ENCODE measurements around the gene SLC35F3. TPM values are rescaled to one million over a fixed set of nuclear protein-coding genes. Genes with fewer than 3 reads are reported as not detected.

The SLC35F3 gene
- polyA plus RNA-seq, 1 experiment: 0.06 TPM

DNA sequence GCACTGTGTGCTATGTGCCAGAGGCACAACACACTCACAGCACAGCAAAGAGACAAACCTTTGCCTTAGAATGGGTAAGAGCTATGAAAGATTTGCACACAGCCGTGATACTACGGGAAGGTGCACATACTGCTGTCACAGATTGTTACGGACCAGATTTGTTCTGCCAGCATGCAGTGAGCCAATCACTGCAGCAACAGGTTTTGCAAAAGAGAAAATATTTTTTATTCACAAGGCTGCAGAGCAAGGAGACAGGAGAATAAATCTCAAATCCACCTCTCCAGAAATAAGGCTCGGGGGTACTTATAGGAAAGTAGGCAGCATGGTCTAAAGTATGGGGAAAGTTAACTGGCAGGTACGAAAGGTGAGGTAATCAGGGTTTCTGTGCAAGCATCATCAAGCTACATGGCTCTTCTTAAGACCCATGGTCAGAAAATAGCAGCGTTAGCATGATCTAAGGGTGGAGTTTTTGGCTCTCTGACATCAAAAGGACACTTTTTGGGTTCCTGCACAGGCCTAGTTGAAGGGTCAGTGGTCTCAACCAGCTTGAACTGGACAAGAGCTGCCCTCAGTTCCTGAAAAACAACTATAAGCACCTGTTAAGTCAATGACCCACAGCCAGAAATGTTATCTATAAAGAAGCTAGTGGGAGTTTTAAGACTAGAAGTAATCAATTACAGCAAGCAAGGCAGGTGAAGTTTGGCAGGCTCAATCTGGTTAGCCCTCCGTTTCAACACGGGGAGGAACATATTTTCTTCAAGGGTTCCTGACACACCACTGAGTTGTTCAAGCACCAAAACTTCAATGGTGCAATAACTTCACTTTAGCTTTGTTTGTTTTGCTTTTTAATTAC is 186.0 kb downstream of the SLC35F3 start:
- no peak for TF ChIP-seq CTCF (IDR thresholded peaks at IDR 0.05; ENCODE audit: insufficient read depth, low read depth, low read length)
- ChIA-PET POLR2A (no interaction called here), CTCF (no interaction called here)
- no peaks in the 10 kb centered on the region for H3K27me3 ChIP-seq (ENCODE audit: control insufficient read depth, insufficient read depth, low read length)
- H3K36me3 ChIP-seq (ENCODE audit: control insufficient read depth, insufficient read depth, low read length): no peaks in the 10 kb centered on the region
- DNase-seq (ENCODE audit: low read depth): no peak
- no peak overlapping the region for H3K4me3 ChIP-seq (ENCODE audit: low read depth, low read length)

- no peak overlapping the region for H3K4me3 ChIP-seq (ENCODE audit: low read depth, low read length)
- ChIA-PET CTCF (no interaction called here), POLR2A (no interaction called here)
- no peaks in the 10 kb centered on the region for H3K27me3 ChIP-seq (ENCODE audit: control insufficient read depth, insufficient read depth, low read length)
- no peaks in the 10 kb centered on the region for H3K36me3 ChIP-seq (ENCODE audit: control insufficient read depth, insufficient read depth, low read length)
- TF ChIP-seq CTCF (IDR thresholded peaks at IDR 0.05; ENCODE audit: insufficient read depth, low read depth, low read length): no peak
- no peak for DNase-seq (ENCODE audit: low read depth)
Measured at GRCh38 chr1:234091065-234091401, 186.6 kb downstream of the SLC35F3 start.

GRCh38 chr1:234091876-234092275 is 187.4 kb downstream of the SLC35F3 start:
- ChIA-PET POLR2A (no interaction called here), CTCF (interaction anchor here (1.8 kb wide), 1 partner anchor 19 kb away, joined by 4 read pairs; no protein-coding TSS in a partner anchor)
- no peak for TF ChIP-seq CTCF (IDR thresholded peaks at IDR 0.05; ENCODE audit: insufficient read depth, low read depth, low read length)
- Histone ChIP-seq H3K27me3 (ENCODE audit: control insufficient read depth, insufficient read depth, low read length) (no peaks in the 10 kb centered on the region), H3K36me3 (ENCODE audit: control insufficient read depth, insufficient read depth, low read length) (no peaks in the 10 kb centered on the region), H3K4me3 (ENCODE audit: low read depth, low read length) (no peak overlapping the region)
- DNase-seq (ENCODE audit: low read depth): no peak

DNA sequence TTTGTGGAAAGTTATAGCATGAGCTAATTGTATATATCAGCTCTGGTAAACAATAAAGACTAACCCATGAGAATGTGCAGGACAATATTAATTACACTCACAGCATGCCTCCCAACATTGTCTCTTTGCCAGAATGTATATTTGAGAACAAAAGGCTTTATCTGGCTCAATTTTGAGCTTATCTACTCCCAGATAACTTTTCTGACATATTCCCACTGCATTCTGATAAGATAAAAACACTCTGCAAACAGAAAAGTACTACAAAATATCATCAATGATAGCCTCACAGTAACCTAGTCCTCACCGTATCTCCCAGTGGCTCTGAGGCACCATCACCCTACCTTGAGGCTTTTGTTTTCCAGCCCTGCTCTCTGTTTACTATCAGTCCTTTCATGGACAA is 188.6 kb downstream of the SLC35F3 start:
- TF ChIP-seq CTCF (IDR thresholded peaks at IDR 0.05; ENCODE audit: insufficient read depth, low read depth, low read length): no peak
- CTCF ChIA-PET: interaction anchor here (1.8 kb wide), 1 partner anchor 18 kb away, joined by 4 read pairs; no protein-coding TSS in a partner anchor
- DNase-seq (ENCODE audit: low read depth): no peak

DNA sequence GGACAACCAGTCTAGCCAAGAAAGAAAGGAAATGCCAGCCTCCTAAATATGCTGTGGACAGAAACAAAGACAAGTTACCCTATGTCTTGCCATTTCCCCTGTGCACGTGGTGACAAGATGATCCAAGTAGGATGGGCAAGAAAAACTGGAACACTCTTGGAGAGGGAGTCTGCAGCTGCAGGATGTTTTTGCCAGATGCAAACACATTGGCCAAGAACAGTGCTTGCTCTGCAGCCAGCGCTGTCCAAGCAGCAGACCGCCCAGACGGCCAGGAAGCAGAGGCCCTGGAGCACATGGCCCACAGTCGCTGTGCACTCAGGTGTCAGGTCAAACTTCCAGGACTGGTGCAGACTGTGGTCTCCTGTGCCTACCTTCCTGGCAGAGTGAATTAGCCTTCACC is 189.3 kb downstream of the SLC35F3 start:
- Histone ChIP-seq H3K27me3 (ENCODE audit: control insufficient read depth, insufficient read depth, low read length) (no peaks in the 10 kb centered on the region), H3K4me3 (ENCODE audit: low read depth, low read length) (no peak overlapping the region), H3K36me3 (ENCODE audit: control insufficient read depth, insufficient read depth, low read length) (no peaks in the 10 kb centered on the region)
- POLR2A ChIA-PET: no interaction called here
- CTCF ChIA-PET: no interaction called here
- DNase-seq (ENCODE audit: low read depth): no peak
- TF ChIP-seq CTCF (IDR thresholded peaks at IDR 0.05; ENCODE audit: insufficient read depth, low read depth, low read length): no peak

More for the DNA sequence above, 188.6 kb downstream of the SLC35F3 start:
- no peaks in the 10 kb centered on the region for H3K27me3 ChIP-seq (ENCODE audit: control insufficient read depth, insufficient read depth, low read length)
- POLR2A ChIA-PET: no interaction called here
- no peak overlapping the region for H3K4me3 ChIP-seq (ENCODE audit: low read depth, low read length)
- no peaks in the 10 kb centered on the region for H3K36me3 ChIP-seq (ENCODE audit: control insufficient read depth, insufficient read depth, low read length)

Data from BJ (cell line).